Activated T-helper 1 cell treated with Interleukin-2 at 50 U/mL for 16 hours (primary cell): ENCODE results near the gene CD247.

Experiments used
- DNase-seq: peaks from one replicate; pipeline ENCODE4 v3.0.0-alpha.2; 2020; ENCODE audit warnings: low read depth

Gene CD247

DNA sequence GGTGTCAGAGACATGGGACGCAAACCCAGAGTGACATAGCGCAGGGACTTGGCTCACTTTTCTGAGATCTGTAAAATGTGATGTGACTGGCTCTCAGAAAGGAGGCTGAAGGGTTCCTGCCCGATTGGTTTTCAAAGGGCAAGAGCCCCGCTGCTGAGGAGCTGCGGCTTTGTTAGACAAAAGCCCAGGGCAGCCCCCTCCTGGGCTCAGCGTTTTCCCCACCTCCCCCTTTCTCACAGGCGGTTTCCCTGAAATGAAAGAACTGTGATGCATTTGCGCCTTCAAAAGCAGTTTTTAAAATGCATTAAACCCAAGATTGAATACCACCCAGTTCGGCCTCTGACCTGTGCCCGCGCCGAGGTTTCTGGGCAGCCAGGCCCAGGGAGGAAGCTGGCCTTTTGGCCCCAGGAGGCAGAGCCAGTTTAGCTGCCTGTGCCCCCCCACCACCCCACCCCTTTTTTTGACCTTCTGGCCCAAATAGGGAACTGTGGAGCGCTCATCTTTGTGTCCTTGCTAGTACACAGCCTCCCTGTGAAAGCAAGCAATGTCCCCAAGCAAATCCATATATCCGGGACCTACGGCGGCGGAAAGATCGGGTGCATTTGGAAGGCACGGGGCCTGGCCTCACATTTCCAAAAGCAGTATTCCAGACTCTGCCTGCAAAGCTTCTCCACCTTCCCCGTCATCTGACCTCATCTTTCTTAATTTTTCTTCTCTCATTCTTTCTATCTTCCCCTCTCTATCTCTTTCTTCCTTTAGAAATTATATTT is 28.6 kb downstream of the CD247 start:
- DNase-seq = no peak

DNA sequence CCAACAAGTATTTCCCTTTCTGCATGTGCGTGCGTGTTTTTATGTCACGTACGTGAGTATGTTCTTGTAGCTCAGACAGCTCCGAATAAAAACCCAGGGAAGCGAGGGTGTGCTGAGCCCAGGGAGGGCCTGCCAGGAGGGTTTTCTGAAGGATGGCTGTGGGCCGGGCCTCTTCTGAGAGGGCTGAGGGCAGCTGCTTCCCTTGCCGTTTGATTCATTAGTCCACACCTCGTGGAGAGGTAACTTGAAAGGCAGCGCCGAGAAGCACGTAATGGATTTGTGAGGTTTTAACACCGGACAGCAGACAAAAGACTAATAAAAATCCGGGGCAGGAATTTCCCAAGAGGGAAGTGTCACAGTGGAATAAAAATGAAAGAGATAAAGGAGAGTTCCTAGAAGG is 29.5 kb downstream of the CD247 start:
- DNase-seq = no peak

GRCh38 chr1:167487614-167488013 is 30.7 kb downstream of the CD247 start:
- DNase-seq = no peak

GRCh38 chr1:167486090-167486824 is 32.1 kb downstream of the CD247 start:
- no peak for DNase-seq

DNA sequence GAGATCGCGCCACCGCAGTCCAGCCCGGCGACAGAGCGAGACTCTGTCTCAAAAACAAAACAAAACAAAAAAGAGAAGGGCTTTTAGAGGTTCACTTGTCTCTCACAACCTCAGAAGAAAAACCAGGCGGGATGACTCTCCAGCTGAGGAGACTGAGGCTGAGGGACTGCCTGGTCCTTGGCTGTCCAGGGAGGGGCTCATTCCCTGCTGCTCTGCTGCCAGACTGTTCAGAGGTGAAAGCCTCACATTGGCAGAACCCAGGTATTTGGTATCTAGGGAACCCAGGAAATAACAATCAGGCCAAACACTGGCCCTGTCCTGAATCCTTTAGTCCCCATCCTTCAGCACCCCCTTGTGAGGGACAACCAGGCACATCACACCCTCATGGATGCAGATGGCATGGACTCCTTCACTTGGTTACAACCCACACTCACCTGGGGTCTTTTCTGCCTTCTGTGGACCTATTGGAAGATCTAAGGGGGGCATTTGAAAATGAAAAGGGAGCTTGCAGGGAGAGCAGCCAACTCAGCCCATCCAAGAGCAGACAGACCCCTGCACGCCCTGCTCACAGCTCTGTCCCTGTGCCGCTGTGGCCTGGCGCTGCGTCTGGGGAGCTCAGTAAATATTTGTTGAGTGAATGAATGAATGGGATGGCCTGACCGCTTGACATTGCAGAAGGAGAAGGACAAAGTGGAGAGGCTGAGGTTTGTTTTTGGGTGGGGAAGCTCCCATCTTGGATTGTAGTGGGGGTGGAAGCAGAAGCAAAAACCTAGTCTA is 33.4 kb downstream of the CD247 start:
- DNase-seq = no peak

- DNase-seq = no peak
These were observed 34.5 kb downstream of the CD247 start for GRCh38 chr1:167483790-167484189.

GRCh38 chr1:167482184-167482583 is 36.1 kb downstream of the CD247 start:
- peak; percentile 24 for DNase-seq

- DNase-seq = no peak
These were observed 38.9 kb downstream of the CD247 start for GRCh38 chr1:167479331-167479979.

DNA sequence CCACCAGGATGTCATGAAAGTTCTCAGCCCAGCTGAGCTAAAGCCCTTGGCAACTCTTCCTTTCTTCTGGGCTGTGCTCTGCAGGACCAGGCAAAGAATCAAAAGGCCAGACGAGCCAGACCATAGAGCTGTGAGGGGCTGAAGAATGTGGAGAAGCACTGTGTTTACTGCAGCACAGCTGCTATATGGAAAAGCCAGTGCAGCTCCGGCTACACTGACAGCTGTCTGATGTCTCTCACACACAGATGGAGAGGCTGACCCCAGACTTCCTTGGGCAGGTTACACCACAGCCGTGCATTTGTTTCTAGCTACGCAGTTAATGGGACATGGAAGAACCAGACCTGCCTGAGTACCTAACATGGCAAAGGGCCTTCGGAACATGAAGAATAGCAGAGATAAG is 40.3 kb downstream of the CD247 start:
- DNase-seq = no peak

DNA sequence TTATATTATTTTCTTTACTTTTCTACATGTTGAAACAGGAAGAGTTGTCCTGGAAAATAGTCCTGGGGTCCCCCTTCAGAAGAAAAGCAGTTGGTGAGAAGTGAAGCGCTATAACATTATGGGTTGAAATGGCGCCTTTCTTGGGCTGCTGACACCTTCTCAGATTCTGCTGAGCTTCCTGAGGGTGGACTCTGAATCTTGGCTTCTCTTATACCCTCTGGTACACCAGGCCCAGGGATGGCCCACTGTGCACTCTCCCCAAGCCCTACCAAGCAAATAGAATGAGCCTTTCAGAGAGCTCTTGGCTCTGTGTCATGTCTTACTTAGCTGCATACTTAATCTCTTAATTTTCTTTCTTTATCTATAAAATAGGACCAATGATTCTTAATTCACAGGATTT is 42.3 kb downstream of the CD247 start:
- no peak for DNase-seq

- no peak for DNase-seq
These were observed 44.1 kb downstream of the CD247 start for GRCh38 chr1:167474191-167474641.

DNA sequence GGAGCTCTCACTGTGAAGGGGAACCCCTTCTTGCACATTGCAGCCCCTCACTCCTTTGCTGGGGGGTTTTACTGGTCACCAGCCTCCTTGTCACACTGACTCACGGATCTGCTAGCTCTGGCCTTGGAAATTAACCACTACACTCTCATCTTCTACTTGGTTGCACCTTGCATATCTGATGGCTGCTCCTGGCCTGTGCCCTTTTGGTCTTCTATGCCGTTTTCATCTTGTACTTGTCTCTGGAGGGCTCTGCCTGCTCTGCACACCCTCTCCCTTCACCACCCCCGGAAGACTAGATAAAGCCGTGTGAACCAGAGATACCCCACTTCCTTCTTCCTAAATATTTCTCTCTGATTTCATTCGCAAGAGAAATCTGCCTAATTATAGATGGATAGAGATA is 44.6 kb downstream of the CD247 start:
- DNase-seq = no peak

- no peak for DNase-seq
These were observed 45.4 kb downstream of the CD247 start for GRCh38 chr1:167472752-167473521.

DNA sequence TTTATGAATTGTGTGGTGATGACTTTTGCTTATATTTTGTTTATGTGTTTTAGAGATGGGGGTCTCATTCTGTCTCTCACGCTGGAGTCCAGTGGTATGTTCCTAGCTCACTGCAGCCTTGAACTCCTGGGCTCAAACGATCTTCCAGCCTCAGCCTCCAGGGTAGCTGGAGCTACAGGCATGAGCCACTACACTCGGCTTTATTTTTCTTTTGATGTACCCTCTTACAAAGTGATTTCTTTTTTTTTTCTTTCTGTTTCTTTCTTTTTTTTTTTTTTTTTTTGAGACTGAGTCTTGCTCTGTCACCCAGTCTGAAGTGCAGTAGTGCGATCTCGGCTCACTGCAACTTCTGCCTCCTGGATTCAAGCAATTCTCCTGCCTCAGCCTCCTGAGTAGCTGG is 46.8 kb downstream of the CD247 start:
- DNase-seq = no peak

- DNase-seq = no peak
These were observed 48.9 kb downstream of the CD247 start for GRCh38 chr1:167469280-167469965.

- no peak for DNase-seq
These were observed 50.6 kb downstream of the CD247 start for GRCh38 chr1:167467752-167468151.

GRCh38 chr1:167467126-167467710 is 51.1 kb downstream of the CD247 start:
- no peak for DNase-seq

DNA sequence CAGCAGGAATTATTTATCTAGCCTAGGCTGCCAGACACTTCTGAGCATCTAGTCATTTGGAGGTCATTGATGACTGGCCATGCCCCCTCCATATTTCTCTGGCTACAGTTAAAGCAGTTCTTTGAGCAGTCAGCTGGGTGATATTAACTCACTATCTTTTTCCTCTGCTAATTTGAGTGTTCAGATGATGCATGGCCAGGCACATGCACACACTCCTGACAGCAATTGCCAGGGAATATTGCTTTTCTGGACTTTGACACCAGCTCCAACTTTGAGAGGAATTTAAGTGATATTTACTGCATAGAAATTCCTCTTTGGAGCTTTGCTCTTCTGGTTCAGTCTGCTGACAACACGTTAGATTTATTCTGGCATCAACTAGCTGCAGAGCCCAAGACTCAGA is 52.6 kb downstream of the CD247 start:
- DNase-seq = no peak

- no peak for DNase-seq
These were observed 53.3 kb downstream of the CD247 start for GRCh38 chr1:167465018-167465417.

DNA sequence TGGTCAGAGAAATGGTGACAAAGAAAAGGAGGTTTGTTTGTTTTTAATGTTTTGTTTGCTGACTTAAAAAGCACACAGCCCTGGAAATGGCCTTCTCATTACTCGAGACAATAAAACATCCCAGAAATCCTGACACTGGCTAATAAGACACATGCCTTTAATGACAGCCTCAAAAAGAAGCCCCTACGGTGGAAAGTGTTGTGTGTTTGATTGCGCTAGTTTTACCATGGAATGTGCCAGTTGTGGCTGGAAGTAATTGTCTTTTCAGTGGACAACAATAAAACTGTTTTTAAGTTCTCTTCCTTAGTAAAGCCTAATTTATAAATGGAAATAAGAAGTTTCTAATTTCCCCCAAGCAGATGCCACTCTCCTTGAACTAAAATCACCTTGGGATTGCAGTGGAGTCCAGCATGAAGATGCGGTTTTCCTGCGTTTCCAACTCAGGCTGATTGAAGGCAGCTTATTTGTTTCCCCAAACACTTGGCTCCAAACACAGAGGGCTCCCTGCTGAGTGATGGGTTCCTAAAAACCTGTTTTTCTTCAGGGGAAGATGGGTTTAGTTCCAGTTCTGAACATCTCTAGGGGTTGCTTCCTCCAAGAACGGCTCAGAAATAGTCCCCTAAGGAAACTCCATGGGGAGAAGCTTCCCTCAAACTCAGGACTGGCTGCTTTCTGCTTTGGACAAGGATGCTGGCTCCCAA is 54.3 kb downstream of the CD247 start:
- no peak for DNase-seq
